Skin of body (tissue), 2 donors: ENCODE results near the gene GGNBP2. TPM values are rescaled to one million over a fixed set of nuclear protein-coding genes. Genes with fewer than 3 reads are reported as not detected.
"Not testable (repeated sequence)": the region's sequence is repeated elsewhere in the genome, so short reads cannot be mapped to it uniquely, and the experiment has no call there.

Source experiments
- DNase-seq: peaks from one replicate; lab custom pipeline; 2025; lab: John Stamatoyannopoulos, UW
- total RNA-seq: library from RNA; depleted of rRNA; stranded (reverse); fragments of >200 nt; gene quantifications from one replicate; pipeline ENCODE4 v1.2.3, GENCODE V29; 2014

Gene GGNBP2
- total RNA-seq, 1 donor from 2014 or later, result 66.1 TPM

DNA sequence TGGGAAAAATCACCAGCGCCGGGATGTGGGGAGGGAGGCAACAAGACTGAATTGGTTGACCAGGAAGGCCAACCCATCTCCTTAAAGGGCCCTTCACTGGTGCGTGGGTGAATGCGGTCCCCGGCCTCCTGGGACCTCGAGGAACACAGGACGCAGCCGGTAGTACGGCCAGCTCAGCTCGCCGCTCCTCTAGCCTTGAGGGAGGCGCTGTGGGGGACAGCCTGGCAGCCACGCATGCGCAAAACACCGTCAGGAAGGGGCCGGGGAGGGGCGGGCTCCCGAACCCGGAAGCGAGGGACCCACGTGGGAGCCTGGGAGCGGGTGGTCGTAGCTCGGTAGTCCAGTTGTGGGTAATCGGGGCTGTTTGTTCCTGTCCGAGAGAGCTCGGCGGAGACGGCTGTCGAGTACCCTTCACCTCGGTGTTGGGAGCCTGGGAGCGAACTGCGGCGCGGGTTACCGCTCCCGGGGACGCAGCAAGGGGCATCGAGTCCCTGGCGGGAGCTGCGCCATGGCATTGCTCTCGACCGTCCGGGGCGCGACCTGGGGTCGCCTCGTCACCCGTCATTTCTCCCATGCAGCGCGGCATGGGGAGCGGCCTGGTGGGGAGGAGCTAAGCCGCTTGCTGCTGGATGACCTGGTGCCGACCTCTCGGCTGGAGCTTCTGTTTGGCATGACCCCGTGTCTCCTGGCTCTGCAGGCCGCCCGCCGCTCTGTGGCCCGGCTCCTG, 56.7 kb downstream of the GGNBP2 start, which contains the start of gene MRM1:
Gene MRM1 (plus strand): TSS at position 281 of the 727 bp plus-strand sequence. CDS start 228 bp downstream, at position 509.
- DNase-seq, result peak; percentile 75

- DNase-seq, result no peak
Measured at GRCh38 chr17:36602030-36602748, 57.5 kb downstream of the GGNBP2 start.

- no peak for DNase-seq
Measured at GRCh38 chr17:36602924-36603384, 58.2 kb downstream of the GGNBP2 start.

- not testable (repeated sequence) for DNase-seq
Measured at GRCh38 chr17:36605028-36605427, 60.3 kb downstream of the GGNBP2 start.

- no peak for DNase-seq
Measured at GRCh38 chr17:36608280-36608679, 63.6 kb downstream of the GGNBP2 start.

GRCh38 chr17:36608794-36609497, 64.2 kb downstream of the GGNBP2 start:
- DNase-seq, result no peak

GRCh38 chr17:36609498-36609862, 64.8 kb downstream of the GGNBP2 start:
- no peak for DNase-seq

DNA sequence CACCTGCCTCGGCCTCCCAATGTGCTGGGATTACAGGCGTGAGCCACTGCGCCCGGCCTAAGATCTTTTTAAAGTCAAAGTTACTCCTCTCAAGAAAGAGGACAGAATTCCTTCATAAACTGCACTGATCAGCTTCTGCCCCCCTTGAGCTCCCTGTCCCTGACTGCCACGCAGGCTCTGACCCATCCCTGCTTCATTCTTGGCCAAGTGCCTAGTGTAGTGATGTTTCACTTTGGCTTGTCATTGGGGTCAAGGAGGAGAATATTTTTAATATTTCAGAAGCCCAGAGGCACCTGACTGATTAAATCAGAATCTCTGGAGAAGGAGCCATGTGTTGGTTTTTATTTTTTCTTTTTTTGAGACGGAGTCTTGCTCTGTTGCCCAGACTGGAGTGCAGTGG, 65.8 kb downstream of the GGNBP2 start:
- no peak for DNase-seq

GRCh38 chr17:36611345-36612072, 66.8 kb downstream of the GGNBP2 start:
- DNase-seq, result no peak

- no peak for DNase-seq
Measured at GRCh38 chr17:36612323-36612722, 67.6 kb downstream of the GGNBP2 start.

- DNase-seq, result no peak
Measured at GRCh38 chr17:36613155-36613554, 68.4 kb downstream of the GGNBP2 start.

GRCh38 chr17:36614081-36614480, 69.4 kb downstream of the GGNBP2 start:
- DNase-seq, result no peak

GRCh38 chr17:36614933-36615332, 70.2 kb downstream of the GGNBP2 start:
- DNase-seq, result no peak

DNA sequence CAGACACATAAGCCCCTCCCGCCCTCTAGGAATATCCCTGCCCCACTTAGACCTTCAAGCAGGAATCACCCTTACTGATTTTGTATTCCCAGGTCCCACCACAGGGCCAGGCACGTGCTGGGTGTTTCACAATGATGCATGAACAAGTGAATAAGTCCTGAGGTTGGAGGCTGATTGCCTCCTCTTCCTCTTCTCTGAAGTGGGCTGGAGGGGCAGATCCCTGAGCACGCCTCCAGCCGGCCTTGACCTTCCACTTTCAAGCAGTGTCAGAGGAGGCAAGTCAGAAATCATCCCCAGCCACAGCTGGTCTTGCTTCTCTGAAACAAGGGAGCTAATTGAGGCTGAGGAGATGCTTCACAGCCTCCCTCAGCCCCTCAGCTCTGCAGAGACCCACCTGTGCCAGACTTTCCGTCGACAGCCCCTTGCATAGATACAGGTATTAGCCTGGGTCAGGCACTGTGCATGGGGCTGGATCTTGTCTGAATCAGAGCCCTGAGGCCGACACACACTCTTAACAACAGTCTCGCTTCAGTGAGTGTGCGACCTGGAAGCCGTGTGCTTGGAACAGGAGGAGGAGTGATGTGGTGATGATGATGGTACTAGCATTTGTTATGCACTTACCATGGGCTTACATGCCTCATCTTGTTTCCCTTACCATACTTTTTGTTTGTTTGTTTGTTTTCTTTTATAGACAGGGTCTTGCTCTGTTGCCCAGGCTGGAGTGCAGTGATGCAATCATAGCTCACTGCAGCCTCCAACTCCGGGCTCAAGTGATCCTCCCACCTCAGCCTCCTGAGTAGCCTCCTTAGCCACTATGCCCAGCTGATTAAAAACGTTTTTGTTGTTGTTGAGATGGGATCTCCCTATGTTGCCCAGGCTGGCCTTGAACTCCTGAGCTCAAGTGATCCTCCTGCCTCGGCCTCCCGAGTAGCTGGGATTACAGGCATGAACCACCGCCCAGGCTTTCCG, 71.6 kb downstream of the GGNBP2 start:
- no peak for DNase-seq

DNA sequence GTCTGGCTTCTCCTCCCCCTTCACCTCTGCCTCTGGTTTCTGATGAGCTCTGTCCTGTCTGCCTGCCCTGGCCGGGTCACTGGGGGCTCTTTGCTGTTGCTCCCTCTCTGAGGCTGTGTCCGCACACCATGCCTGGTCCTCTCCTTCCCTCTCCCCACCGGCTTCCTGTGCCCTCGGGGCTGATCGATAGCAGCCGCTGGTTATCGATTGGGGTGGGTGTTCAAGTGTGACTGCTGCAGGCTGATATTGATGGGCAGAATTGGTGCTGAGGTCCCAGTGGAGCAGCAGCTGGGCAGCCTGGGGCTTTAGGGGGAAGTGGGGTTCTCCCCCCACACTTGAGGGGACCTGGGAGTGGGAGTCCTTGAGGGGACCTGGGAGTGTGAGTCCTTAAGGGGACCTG, 73.1 kb downstream of the GGNBP2 start:
- no peak for DNase-seq

- DNase-seq, result no peak
Measured at GRCh38 chr17:36623281-36623680, 78.6 kb downstream of the GGNBP2 start.

DNA sequence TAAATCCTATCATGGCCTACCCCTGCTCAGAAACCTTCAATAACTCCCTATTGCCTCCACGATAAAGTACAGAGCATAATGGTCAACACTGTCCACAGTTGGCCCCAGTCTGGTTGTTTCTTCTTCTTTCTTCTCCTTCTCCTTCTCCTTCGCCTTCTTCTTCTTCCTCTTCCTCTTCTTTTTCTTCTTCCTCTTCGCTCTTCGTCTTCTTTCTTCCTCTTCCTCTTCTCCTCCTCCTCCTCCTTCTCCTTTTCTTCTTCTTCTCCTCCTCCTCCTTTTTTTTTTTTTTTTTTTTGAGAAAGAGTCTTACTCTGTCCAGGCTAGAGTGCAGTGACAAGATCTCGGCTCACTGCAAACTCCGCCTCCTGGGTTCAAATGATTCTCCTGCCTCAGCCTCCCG, 80.5 kb downstream of the GGNBP2 start:
- no peak for DNase-seq

DNA sequence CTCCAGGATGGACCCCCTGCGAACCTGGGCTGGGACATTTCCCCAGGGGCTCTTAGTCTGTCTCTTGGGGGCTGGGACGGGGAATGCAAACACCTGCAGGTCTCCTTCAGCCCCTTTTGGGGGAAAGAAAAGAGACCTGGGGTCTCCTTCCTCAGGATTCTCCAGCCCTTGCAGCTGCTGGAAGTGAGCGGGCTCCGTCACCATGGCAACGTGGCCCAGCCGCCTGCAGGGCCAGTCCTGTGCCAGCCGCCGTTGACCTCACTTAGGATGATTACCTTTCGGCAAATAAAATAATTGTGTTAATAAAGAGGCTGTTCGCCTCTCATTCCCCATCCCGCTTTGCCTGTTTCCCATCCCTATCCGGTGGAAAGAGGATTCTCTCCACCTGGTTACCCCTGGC, 82.4 kb downstream of the GGNBP2 start:
- DNase-seq, result no peak

GRCh38 chr17:36628576-36628975, 83.9 kb downstream of the GGNBP2 start:
- DNase-seq, result no peak

DNA sequence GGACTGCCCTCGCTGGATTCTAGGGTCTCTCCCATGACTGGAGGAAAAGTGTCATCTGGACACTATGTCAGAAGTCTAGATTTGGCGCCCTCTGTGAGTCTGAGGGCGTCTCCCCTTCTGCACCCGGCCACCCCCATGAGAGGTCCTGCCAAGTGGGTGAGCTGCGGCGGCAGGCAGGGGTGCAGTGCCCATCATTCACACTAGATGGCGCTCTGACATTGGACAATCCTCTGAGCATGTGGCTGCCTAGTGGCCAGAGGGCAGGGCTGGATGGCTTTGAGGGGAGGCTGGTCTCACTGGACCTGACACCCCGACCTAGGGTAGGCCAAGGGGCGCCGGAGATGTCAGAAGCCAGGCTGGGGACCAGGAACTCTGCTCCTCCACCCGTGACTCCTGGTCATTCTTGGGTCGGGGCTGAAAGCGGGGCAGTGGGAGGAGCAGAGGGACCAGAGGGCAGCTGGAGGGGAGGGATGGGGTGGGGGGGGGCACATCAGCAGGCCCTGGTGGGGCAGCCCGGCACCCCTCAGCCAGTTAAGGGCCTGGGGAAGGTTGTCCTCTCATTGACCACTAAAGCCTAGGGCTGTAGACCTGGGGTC, 84.6 kb downstream of the GGNBP2 start:
- DNase-seq, result peak; percentile 50
